ENCODE results near the gene CLBA1. TPM values are rescaled to one million over a fixed set of nuclear protein-coding genes. Genes with fewer than 3 reads are reported as not detected.
A peak's percentile ranks its signal among the peaks of the same experiment; 100 is the strongest.

The CLBA1 gene
- total RNA-seq, 2 experiments from 2014 or later: 0.38 to 0.68 TPM

GRCh38 chr14:104984056-104984894, 1.3 kb upstream of the CLBA1 start:
- no peak for DNase-seq
- peaks cover 12% of the 10 kb centered on the region for H3K4me1 Mint-ChIP-seq
- H3K9me3 Mint-ChIP-seq: no peaks in the 10 kb centered on the region
- H3K36me3 Mint-ChIP-seq (ENCODE audit: low read depth): no peaks in the 10 kb centered on the region
- ChIA-PET POLR2A (interaction anchor here (0.7 to 6.0 kb wide), 2 partner anchors 36 to 73 kb away, joined by 3 to 44 read pairs; partner anchors contain the start of gene CDCA4), CTCF (interaction anchor here (0.6 to 0.7 kb wide), 2 partner anchors 71 to 86 kb away, joined by 3 to 5 read pairs; no protein-coding TSS in a partner anchor)
- peaks cover 16% of the 10 kb centered on the region for H3K27me3 Mint-ChIP-seq
- peak overlapping the region; percentile 68 for H3K27ac Mint-ChIP-seq
- peak overlapping the region; percentile 63 for H3K4me3 Mint-ChIP-seq

GRCh38 chr14:104986487-104987164, 1.0 kb downstream of the CLBA1 start:
- POLR2A ChIA-PET: no interaction called here
- CTCF ChIA-PET: interaction anchor here (0.6 to 1.1 kb wide), 2 partner anchors 60 to 1845 kb away, joined by 3 to 7 read pairs; no protein-coding TSS in a partner anchor
- no peak overlapping the region for H3K27ac Mint-ChIP-seq

GRCh38 chr14:104989236-104989950, 3.8 kb downstream of the CLBA1 start:
- POLR2A ChIA-PET: interaction anchor here (1.7 to 2.1 kb wide), 2 partner anchors 10 to 29 kb away, joined by 6 read pairs; no protein-coding TSS in a partner anchor
- CTCF ChIA-PET: interaction anchor here (1.0 kb wide), 1 partner anchor 15 kb away, joined by 3 read pairs; no protein-coding TSS in a partner anchor
- no peak for DNase-seq
- peaks cover 7% of the 10 kb centered on the region for H3K27me3 Mint-ChIP-seq
- peaks cover 4% of the 10 kb centered on the region for H3K36me3 Mint-ChIP-seq (ENCODE audit: low read depth)
- H3K4me1 Mint-ChIP-seq: peaks cover 6% of the 10 kb centered on the region
- peaks cover 3% of the 10 kb centered on the region for H3K9me3 Mint-ChIP-seq
- H3K4me3 Mint-ChIP-seq: no peak overlapping the region
- H3K27ac Mint-ChIP-seq: no peak overlapping the region

More at GRCh38 chr14:104986487-104987164, 1.0 kb downstream of the CLBA1 start:
- DNase-seq: no peak
- H3K4me1 Mint-ChIP-seq: peaks cover 8% of the 10 kb centered on the region
- no peaks in the 10 kb centered on the region for H3K36me3 Mint-ChIP-seq (ENCODE audit: low read depth)
- H3K9me3 Mint-ChIP-seq: no peaks in the 10 kb centered on the region
- peaks cover 7% of the 10 kb centered on the region for H3K27me3 Mint-ChIP-seq
- H3K4me3 Mint-ChIP-seq: peak overlapping the region; percentile 54

GRCh38 chr14:104989951-104990303, 4.3 kb downstream of the CLBA1 start:
- Mint-ChIP-seq H3K36me3 (ENCODE audit: low read depth) (peaks cover 4% of the 10 kb centered on the region), H3K4me3 (no peak overlapping the region), H3K27me3 (peaks cover 7% of the 10 kb centered on the region), H3K9me3 (peaks cover 3% of the 10 kb centered on the region), H3K27ac (no peak overlapping the region), H3K4me1 (peaks cover 3% of the 10 kb centered on the region)
- ChIA-PET POLR2A (interaction anchor here (1.7 to 2.1 kb wide), 2 partner anchors 10 to 29 kb away, joined by 6 read pairs; no protein-coding TSS in a partner anchor), CTCF (no interaction called here)
- no peak for DNase-seq

- ChIA-PET CTCF (no interaction called here), POLR2A (no interaction called here)
- peaks cover 4% of the 10 kb centered on the region for H3K36me3 Mint-ChIP-seq (ENCODE audit: low read depth)
- peaks cover 3% of the 10 kb centered on the region for H3K9me3 Mint-ChIP-seq
- DNase-seq: no peak
- H3K27ac Mint-ChIP-seq: no peak overlapping the region
- no peak overlapping the region for H3K4me3 Mint-ChIP-seq
- H3K4me1 Mint-ChIP-seq: peaks cover 3% of the 10 kb centered on the region
- peaks cover 7% of the 10 kb centered on the region for H3K27me3 Mint-ChIP-seq
These were observed 6.3 kb downstream of the CLBA1 start for GRCh38 chr14:104991896-104992230.

- DNase-seq: no peak
- H3K36me3 Mint-ChIP-seq (ENCODE audit: low read depth): peaks cover 4% of the 10 kb centered on the region
- H3K4me3 Mint-ChIP-seq: no peak overlapping the region
- CTCF ChIA-PET: no interaction called here
- H3K27me3 Mint-ChIP-seq: peaks cover 4% of the 10 kb centered on the region
- no peaks in the 10 kb centered on the region for H3K4me1 Mint-ChIP-seq
- H3K27ac Mint-ChIP-seq: no peak overlapping the region
- H3K9me3 Mint-ChIP-seq: peaks cover 3% of the 10 kb centered on the region
- POLR2A ChIA-PET: no interaction called here
These were observed 6.9 kb downstream of the CLBA1 start for GRCh38 chr14:104992501-104992900.

- Mint-ChIP-seq H3K27me3 (no peaks in the 10 kb centered on the region), H3K27ac (no peak overlapping the region), H3K4me3 (no peak overlapping the region), H3K36me3 (ENCODE audit: low read depth) (peaks cover 4% of the 10 kb centered on the region), H3K9me3 (peaks cover 3% of the 10 kb centered on the region), H3K4me1 (no peaks in the 10 kb centered on the region)
- DNase-seq: no peak
- ChIA-PET POLR2A (interaction anchor here (0.7 to 1.9 kb wide), 2 partner anchors 26 to 129 kb away, joined by 3 to 17 read pairs; partner anchors contain the start of gene CDCA4), CTCF (interaction anchor here (1.7 kb wide), 1 partner anchor 53 kb away, joined by 6 read pairs; no protein-coding TSS in a partner anchor)
These were observed 7.7 kb downstream of the CLBA1 start for GRCh38 chr14:104993306-104993705.

GRCh38 chr14:104993808-104994591, 8.4 kb downstream of the CLBA1 start:
- no peak for DNase-seq
- H3K36me3 Mint-ChIP-seq (ENCODE audit: low read depth): peaks cover 4% of the 10 kb centered on the region

GRCh38 chr14:104994978-104995377, 9.4 kb downstream of the CLBA1 start:
- ChIA-PET POLR2A (interaction anchor here (1.3 kb wide), 1 partner anchor 9 kb away, joined by 5 read pairs; no protein-coding TSS in a partner anchor), CTCF (interaction anchor here (1.0 to 1.1 kb wide), 2 partner anchors 10 to 20 kb away, joined by 3 read pairs; partner anchors contain the start of gene CLBA1)
- H3K4me3 Mint-ChIP-seq: no peak overlapping the region
- H3K27ac Mint-ChIP-seq: no peak overlapping the region
- no peaks in the 10 kb centered on the region for H3K27me3 Mint-ChIP-seq
- H3K36me3 Mint-ChIP-seq (ENCODE audit: low read depth): peaks cover 8% of the 10 kb centered on the region
- H3K9me3 Mint-ChIP-seq: peaks cover 3% of the 10 kb centered on the region
- DNase-seq: no peak
- no peaks in the 10 kb centered on the region for H3K4me1 Mint-ChIP-seq

More at GRCh38 chr14:104993808-104994591, 8.4 kb downstream of the CLBA1 start:
- H3K9me3 Mint-ChIP-seq: peaks cover 3% of the 10 kb centered on the region
- CTCF ChIA-PET: interaction anchor here (1.0 to 1.7 kb wide), 3 partner anchors 9 to 52 kb away, joined by 3 to 6 read pairs (median 3); partner anchors contain the start of gene CLBA1
- no peaks in the 10 kb centered on the region for H3K4me1 Mint-ChIP-seq
- H3K27ac Mint-ChIP-seq: no peak overlapping the region
- no peaks in the 10 kb centered on the region for H3K27me3 Mint-ChIP-seq
- H3K4me3 Mint-ChIP-seq: no peak overlapping the region
- POLR2A ChIA-PET: interaction anchor here (0.7 to 1.9 kb wide), 3 partner anchors 10 to 130 kb away, joined by 3 to 17 read pairs (median 5); partner anchors contain the start of gene CDCA4

GRCh38 chr14:104996032-104996431, 10.4 kb downstream of the CLBA1 start:
- ChIA-PET CTCF (no interaction called here), POLR2A (interaction anchor here (1.4 kb wide), 1 partner anchor 19 kb away, joined by 3 read pairs; no protein-coding TSS in a partner anchor)
- Mint-ChIP-seq H3K27ac (no peak overlapping the region), H3K9me3 (peaks cover 3% of the 10 kb centered on the region), H3K27me3 (no peaks in the 10 kb centered on the region), H3K4me1 (no peaks in the 10 kb centered on the region), H3K4me3 (no peak overlapping the region), H3K36me3 (ENCODE audit: low read depth) (peaks cover 8% of the 10 kb centered on the region)
- no peak for DNase-seq

- H3K27ac Mint-ChIP-seq: no peak overlapping the region
- H3K4me1 Mint-ChIP-seq: no peaks in the 10 kb centered on the region
- no peaks in the 10 kb centered on the region for H3K27me3 Mint-ChIP-seq
- CTCF ChIA-PET: no interaction called here
- POLR2A ChIA-PET: interaction anchor here (1.4 kb wide), 1 partner anchor 19 kb away, joined by 3 read pairs; no protein-coding TSS in a partner anchor
- H3K9me3 Mint-ChIP-seq: peaks cover 3% of the 10 kb centered on the region
- no peak for DNase-seq
- H3K4me3 Mint-ChIP-seq: no peak overlapping the region
- H3K36me3 Mint-ChIP-seq (ENCODE audit: low read depth): peaks cover 8% of the 10 kb centered on the region
These were observed 10.9 kb downstream of the CLBA1 start for GRCh38 chr14:104996483-104996882.

- Mint-ChIP-seq H3K4me1 (peaks cover under 1% of the 10 kb centered on the region), H3K4me3 (no peak overlapping the region), H3K27me3 (no peaks in the 10 kb centered on the region), H3K27ac (no peak overlapping the region), H3K9me3 (no peaks in the 10 kb centered on the region), H3K36me3 (ENCODE audit: low read depth) (peaks cover 7% of the 10 kb centered on the region)
- ChIA-PET CTCF (interaction anchor here (2.3 kb wide), 1 partner anchor 23 kb away, joined by 6 read pairs; no protein-coding TSS in a partner anchor), POLR2A (interaction anchor here (0.8 to 1.5 kb wide), 5 partner anchors 9 to 47 kb away, joined by 3 to 6 read pairs (median 5); partner anchors contain the start of gene CDCA4)
- DNase-seq: no peak
These were observed 13.2 kb downstream of the CLBA1 start for GRCh38 chr14:104998801-104999200.

Measured in activated CD4-positive, alpha-beta memory T cell treated with anti-CD3 and anti-CD28 coated beads, Interleukin-2, amount 10 ng/mL, durations not matched to agents 7 days and 5 days (primary cell).